HepG2 (cell line): ENCODE measurements around the gene HTD2. TPM values are rescaled to one million over a fixed set of nuclear protein-coding genes. Genes with fewer than 3 reads are reported as not detected.

Source experiments
- AGO2 ChIP-seq: fragments of 200-400 bp; formaldehyde crosslinking; optimal IDR thresholded peaks from 2 replicates; pipeline ENCODE3; 2017; ENCODE audit warnings: mild to moderate bottlenecking, low read depth, low read length, moderate library complexity
- CREB1 ChIP-seq, 2 experiments: fragments of 450-650 bp in 1 of 2; IDR thresholded peaks; 2 replicates each; pipeline ENCODE4 v1.6.1; 2016 to 2017; ENCODE audit warnings: control low read depth in 1 of 2, mild to moderate bottlenecking in 1 of 2, missing compliant biosample characterization in 1 of 2, missing genetic modification characterization in 1 of 2
- ESRRA ChIP-seq: sonication (generic); formaldehyde crosslinking; IDR thresholded peaks from 2 replicates; pipeline ENCODE4 v1.5.1; 2020; ENCODE audit warnings: mild to moderate bottlenecking, low read depth, missing genetic modification reagents
- KDM5A ChIP-seq: fragments of 200-600 bp; sonication (generic); IDR thresholded peaks from 2 replicates; pipeline ENCODE4 v1.7.0; 2018; ENCODE audit warnings: antibody characterized with exemption, mild to moderate bottlenecking, low read length, borderline replicate concordance
- NR2C2 ChIP-seq: sonication (generic); formaldehyde crosslinking; IDR thresholded peaks from 2 replicates; pipeline ENCODE4 v1.4.0; 2020; ENCODE audit warnings: missing genetic modification reagents, mild to moderate bottlenecking, moderate library complexity, borderline replicate concordance
- SALL2 ChIP-seq: sonication (generic); formaldehyde crosslinking; IDR thresholded peaks from 2 replicates; pipeline ENCODE4 v1.8.1; 2023; ENCODE audit warnings: mild to moderate bottlenecking, missing genetic modification reagents, inconsistent platforms
- YY1 ChIP-seq: IDR thresholded peaks from 2 replicates; pipeline ENCODE4 v1.6.1; 2011; ENCODE audit warnings: low read length, low read depth, moderate library complexity, mild to moderate bottlenecking; ENCODE audit not compliant: insufficient read depth, insufficient replicate concordance
- ZBTB39 ChIP-seq: sonication (generic); formaldehyde crosslinking; IDR thresholded peaks from 2 replicates; pipeline ENCODE4 v1.5.0; 2020; ENCODE audit warnings: missing genetic modification reagents
- ZFP90 ChIP-seq: sonication (generic); formaldehyde crosslinking; IDR thresholded peaks from 2 replicates; pipeline ENCODE4 v1.8.0; 2022; ENCODE audit warnings: missing genetic modification reagents, mild to moderate bottlenecking, inconsistent platforms, borderline replicate concordance
- ZNF17 ChIP-seq: sonication (generic); formaldehyde crosslinking; IDR thresholded peaks from 2 replicates; pipeline ENCODE4 v1.5.0; 2020; ENCODE audit warnings: mild to moderate bottlenecking, missing genetic modification reagents
- ZNF256 ChIP-seq: sonication (generic); formaldehyde crosslinking; conservative IDR thresholded peaks from 2 replicates; pipeline ENCODE4 v1.4.0; 2020; ENCODE audit warnings: missing genetic modification reagents
- ZNF275 ChIP-seq: sonication (generic); formaldehyde crosslinking; IDR thresholded peaks from 2 replicates; pipeline ENCODE4 v1.8.0; 2022; ENCODE audit warnings: missing genetic modification reagents, mild to moderate bottlenecking, inconsistent platforms, borderline replicate concordance
- ZNF331 ChIP-seq: sonication (generic); formaldehyde crosslinking; IDR thresholded peaks from 2 replicates; pipeline ENCODE4 v1.4.0; 2020; ENCODE audit warnings: missing genetic modification reagents
- ZNF335 ChIP-seq: sonication (generic); formaldehyde crosslinking; IDR thresholded peaks from 2 replicates; pipeline ENCODE4 v1.4.0; 2020; ENCODE audit warnings: missing genetic modification reagents
- ZNF639 ChIP-seq: conservative IDR thresholded peaks from 2 replicates; pipeline ENCODE4 v1.6.1; 2018; ENCODE audit warnings: missing genetic modification reagents
- polyA plus RNA-seq, 8 experiments: library from polyadenylated mRNA; depleted of rRNA in 3 of 8; stranded (reverse) in 7 of 8; unstranded in 1 of 8; fragments of >200 nt; fragmentation: Illumina TruSeq in 4 of 8; extraction: Trizol in 4 of 8; gene quantifications; 2 replicates each; pipeline versions ENCODE4 v1.2.1 to v1.2.3, GENCODE V29; 2011 to 2016; ENCODE audit warnings: low read depth in 4 of 8, missing spikeins in 1 of 8, mixed read lengths in 1 of 8; ENCODE audit not compliant: insufficient read depth in 1 of 8
- total RNA-seq, 5 experiments: library from RNA; depleted of rRNA; stranded (reverse); fragments of >200 nt; fragmentation: Illumina TruSeq; extraction: Trizol; gene quantifications; 2 replicates each; pipeline ENCODE4 v1.2.3, GENCODE V29; 2016; ENCODE audit warnings: low read depth in 1 of 5
- TF ChIP-seq, protein P1 (sequence below): sonication (generic); formaldehyde crosslinking; IDR thresholded peaks from 2 replicates; pipeline ENCODE4 v1.9.0; 2021; ENCODE audit warnings: missing genetic modification reagents, mild to moderate bottlenecking, borderline replicate concordance
- TF ChIP-seq, protein P2 (sequence below): sonication (generic); formaldehyde crosslinking; IDR thresholded peaks from 2 replicates; pipeline ENCODE4 v1.5.1; 2020; ENCODE audit warnings: mild to moderate bottlenecking, moderate library complexity, missing genetic modification reagents
- TF ChIP-seq, protein P3 (sequence below): sonication (generic); formaldehyde crosslinking; IDR thresholded peaks from 2 replicates; pipeline ENCODE4 v1.5.0; 2020; ENCODE audit warnings: missing genetic modification reagents

The HTD2 gene
- total and polyA plus RNA-seq, 2 of the 13 experiments (the other 11 are each of a cell fraction or from before 2014, with no cell fraction given): 8.6 to 13.7 TPM

GRCh38 chr3:58305882-58306711 lies at the start of gene HTD2, which contains the start of gene RPP14 (continued):
- TF ChIP-seq ZNF275 (CRISPR knock-in tag): no peak; the same call in 1 of the 2 replicates
- TF ChIP-seq AGO2: peak; percentile 78
- peak; percentile 82 for TF ChIP-seq ZNF639 (CRISPR knock-in tag)
- TF ChIP-seq ZNF256: no peak
- peak; percentile 57; the same call in 1 of the 2 replicates for TF ChIP-seq ESRRA
- TF ChIP-seq ZNF335 (CRISPR knock-in tag): peak; percentile 97
- TF ChIP-seq NR2C2 (CRISPR knock-in tag): peak; percentile 71; the same call in 1 of the 2 replicates
- no peak for TF ChIP-seq ZNF17 (CRISPR knock-in tag)
- TF ChIP-seq, protein P1, sequence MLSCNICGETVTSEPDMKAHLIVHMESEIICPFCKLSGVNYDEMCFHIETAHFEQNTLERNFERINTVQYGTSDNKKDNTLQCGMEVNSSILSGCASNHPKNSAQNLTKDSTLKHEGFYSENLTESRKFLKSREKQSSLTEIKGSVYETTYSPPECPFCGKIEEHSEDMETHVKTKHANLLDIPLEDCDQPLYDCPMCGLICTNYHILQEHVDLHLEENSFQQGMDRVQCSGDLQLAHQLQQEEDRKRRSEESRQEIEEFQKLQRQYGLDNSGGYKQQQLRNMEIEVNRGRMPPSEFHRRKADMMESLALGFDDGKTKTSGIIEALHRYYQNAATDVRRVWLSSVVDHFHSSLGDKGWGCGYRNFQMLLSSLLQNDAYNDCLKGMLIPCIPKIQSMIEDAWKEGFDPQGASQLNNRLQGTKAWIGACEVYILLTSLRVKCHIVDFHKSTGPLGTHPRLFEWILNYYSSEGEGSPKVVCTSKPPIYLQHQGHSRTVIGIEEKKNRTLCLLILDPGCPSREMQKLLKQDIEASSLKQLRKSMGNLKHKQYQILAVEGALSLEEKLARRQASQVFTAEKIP (CRISPR knock-in tag): no peak
- TF ChIP-seq YY1: peak; percentile 68
- peak; percentile 93 for TF ChIP-seq KDM5A
- TF ChIP-seq, protein P2, sequence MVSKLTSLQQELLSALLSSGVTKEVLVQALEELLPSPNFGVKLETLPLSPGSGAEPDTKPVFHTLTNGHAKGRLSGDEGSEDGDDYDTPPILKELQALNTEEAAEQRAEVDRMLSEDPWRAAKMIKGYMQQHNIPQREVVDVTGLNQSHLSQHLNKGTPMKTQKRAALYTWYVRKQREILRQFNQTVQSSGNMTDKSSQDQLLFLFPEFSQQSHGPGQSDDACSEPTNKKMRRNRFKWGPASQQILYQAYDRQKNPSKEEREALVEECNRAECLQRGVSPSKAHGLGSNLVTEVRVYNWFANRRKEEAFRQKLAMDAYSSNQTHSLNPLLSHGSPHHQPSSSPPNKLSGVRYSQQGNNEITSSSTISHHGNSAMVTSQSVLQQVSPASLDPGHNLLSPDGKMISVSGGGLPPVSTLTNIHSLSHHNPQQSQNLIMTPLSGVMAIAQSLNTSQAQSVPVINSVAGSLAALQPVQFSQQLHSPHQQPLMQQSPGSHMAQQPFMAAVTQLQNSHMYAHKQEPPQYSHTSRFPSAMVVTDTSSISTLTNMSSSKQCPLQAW (CRISPR knock-in tag): peak; percentile 96
- peak; percentile 56; the same call in 1 of the 2 replicates for TF ChIP-seq ZFP90 (CRISPR knock-in tag)
- TF ChIP-seq, protein P3, sequence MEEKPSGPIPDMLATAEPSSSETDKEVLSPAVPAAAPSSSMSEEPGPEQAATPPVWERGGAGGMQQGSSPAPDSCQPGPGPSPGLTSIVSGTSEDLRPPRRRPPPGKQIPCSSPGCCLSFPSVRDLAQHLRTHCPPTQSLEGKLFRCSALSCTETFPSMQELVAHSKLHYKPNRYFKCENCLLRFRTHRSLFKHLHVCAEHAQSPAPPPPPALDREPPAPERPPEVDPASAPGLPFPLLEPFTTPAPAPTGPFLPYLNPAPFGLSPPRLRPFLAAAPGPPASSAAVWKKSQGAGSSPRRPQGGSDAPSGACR (CRISPR knock-in tag): peak; percentile 93
- peak; percentile 79; the same call in 1 of the 2 replicates for TF ChIP-seq ZBTB39 (CRISPR knock-in tag)
- peak; percentile 21; the same call in 1 of the 2 replicates for TF ChIP-seq SALL2 (CRISPR knock-in tag)
- peak; percentile 84 for TF ChIP-seq ZNF331 (CRISPR knock-in tag)
- peak; percentile 100 for TF ChIP-seq CREB1 (IDR thresholded peaks at IDR 0.05)
- peak; percentile 99 for TF ChIP-seq CREB1 (CRISPR knock-in tag; IDR thresholded peaks at IDR 0.05)
